Suprapubic skin (tissue), 4 donors: ENCODE measurements around the gene COL17A1. TPM values are rescaled to one million over a fixed set of nuclear protein-coding genes. Genes with fewer than 3 reads are reported as not detected.

Source experiments
- DNase-seq, 2 donors: peaks; one replicate each; pipeline ENCODE4 v3.0.0-alpha.2; 2019; ENCODE audit warnings: low spot score in 2 of 2
- H3K27ac ChIP-seq: fragments of 200-600 bp; sonication (generic); one replicate; pipeline ENCODE4 v1.5.1; 2019
- H3K27me3 ChIP-seq: fragments of 200-600 bp; sonication (generic); one replicate; pipeline ENCODE4 v1.5.1; 2019
- H3K36me3 ChIP-seq: fragments of 200-600 bp; sonication (generic); one replicate; pipeline ENCODE4 v1.5.1; 2019
- H3K4me1 ChIP-seq: fragments of 200-600 bp; sonication (generic); one replicate; pipeline ENCODE4 v1.5.1; 2019
- H3K4me3 ChIP-seq: fragments of 200-600 bp; sonication (generic); one replicate; pipeline ENCODE4 v1.5.1; 2019; ENCODE audit warnings: mild to moderate bottlenecking
- H3K9me3 ChIP-seq: fragments of 200-600 bp; sonication (generic); one replicate; pipeline ENCODE4 v1.5.1; 2019
- EP300 ChIP-seq: sonication (generic); formaldehyde crosslinking; IDR thresholded peaks from one replicate; pipeline ENCODE4 v1.6.1; 2017; ENCODE audit warnings: antibody characterized with exemption
- POLR2A ChIP-seq, 2 donors: fragments of 450-650 bp; IDR thresholded peaks; one replicate each; pipeline ENCODE4 v1.6.1; 2017; ENCODE audit warnings: antibody characterized with exemption in 2 of 2, mild to moderate bottlenecking in 2 of 2, moderate library complexity in 2 of 2
- POLR2AphosphoS5 ChIP-seq, 3 donors: sonication (generic); formaldehyde crosslinking; IDR thresholded peaks; one replicate each; pipeline ENCODE4 v1.6.1; 2017; ENCODE audit warnings: antibody characterized with exemption in 3 of 3
- WGBS: methylation state at CpG from one replicate; pipeline ENCODE4 v1.1.5; 2018; 5-methylcytosine and 5-hydroxymethylcytosine counted together
- total RNA-seq, 4 donors: library from RNA; depleted of rRNA; stranded (reverse); fragments of >200 nt; gene quantifications; one replicate each; pipeline ENCODE4 v1.1.0, GENCODE V29; 2016
- TF ChIP-seq, protein P1 (sequence below), 2 donors: fragments of 200-600 bp in 1 of 2; fragments of 450-650 bp in 1 of 2; sonication (generic) in 1 of 2; IDR thresholded peaks; one replicate each; pipeline ENCODE4 v1.5.1; 2016 to 2019; ENCODE audit warnings: antibody characterized with exemption in 2 of 2, mild to moderate bottlenecking in 1 of 2, moderate library complexity in 1 of 2

Gene COL17A1
- total RNA-seq, 4 donors from 2014 or later: 926 to 1,768 (median 1,374) TPM

GRCh38 chr10:104029521-104029860 is 56.2 kb downstream of the COL17A1 start:
- no peak for DNase-seq
- TF ChIP-seq POLR2A (IDR thresholded peaks at IDR 0.05): no peak
- TF ChIP-seq, protein P1, sequence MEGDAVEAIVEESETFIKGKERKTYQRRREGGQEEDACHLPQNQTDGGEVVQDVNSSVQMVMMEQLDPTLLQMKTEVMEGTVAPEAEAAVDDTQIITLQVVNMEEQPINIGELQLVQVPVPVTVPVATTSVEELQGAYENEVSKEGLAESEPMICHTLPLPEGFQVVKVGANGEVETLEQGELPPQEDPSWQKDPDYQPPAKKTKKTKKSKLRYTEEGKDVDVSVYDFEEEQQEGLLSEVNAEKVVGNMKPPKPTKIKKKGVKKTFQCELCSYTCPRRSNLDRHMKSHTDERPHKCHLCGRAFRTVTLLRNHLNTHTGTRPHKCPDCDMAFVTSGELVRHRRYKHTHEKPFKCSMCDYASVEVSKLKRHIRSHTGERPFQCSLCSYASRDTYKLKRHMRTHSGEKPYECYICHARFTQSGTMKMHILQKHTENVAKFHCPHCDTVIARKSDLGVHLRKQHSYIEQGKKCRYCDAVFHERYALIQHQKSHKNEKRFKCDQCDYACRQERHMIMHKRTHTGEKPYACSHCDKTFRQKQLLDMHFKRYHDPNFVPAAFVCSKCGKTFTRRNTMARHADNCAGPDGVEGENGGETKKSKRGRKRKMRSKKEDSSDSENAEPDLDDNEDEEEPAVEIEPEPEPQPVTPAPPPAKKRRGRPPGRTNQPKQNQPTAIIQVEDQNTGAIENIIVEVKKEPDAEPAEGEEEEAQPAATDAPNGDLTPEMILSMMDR (IDR thresholded peaks at IDR 0.05): no peak
- no peak for TF ChIP-seq POLR2AphosphoS5 (IDR thresholded peaks at IDR 0.05)
- no peak for TF ChIP-seq EP300
- WGBS: 30% methylated on average over 6 of the region's 6 CpGs
- Histone ChIP-seq H3K36me3 (peaks cover 63% of the 10 kb centered on the region), H3K4me3 (no peak overlapping the region), H3K4me1 (peaks cover 6% of the 10 kb centered on the region), H3K9me3 (no peaks in the 10 kb centered on the region), H3K27ac (no peak overlapping the region), H3K27me3 (no peaks in the 10 kb centered on the region)

GRCh38 chr10:104028823-104029520 is 56.7 kb downstream of the COL17A1 start:
- no peaks in the 10 kb centered on the region for H3K27me3 ChIP-seq
- H3K4me1 ChIP-seq: peaks cover 6% of the 10 kb centered on the region
- H3K4me3 ChIP-seq: no peak overlapping the region
- TF ChIP-seq POLR2AphosphoS5 (IDR thresholded peaks at IDR 0.05): no peak
- no peak for TF ChIP-seq EP300
- TF ChIP-seq, protein P1 (IDR thresholded peaks at IDR 0.05): no peak
- TF ChIP-seq POLR2A (IDR thresholded peaks at IDR 0.05): no peak
- H3K27ac ChIP-seq: no peak overlapping the region
- peaks cover 65% of the 10 kb centered on the region for H3K36me3 ChIP-seq
- WGBS: 41% methylated on average over 4 of the region's 4 CpGs
- no peak for DNase-seq
- H3K9me3 ChIP-seq: no peaks in the 10 kb centered on the region

- TF ChIP-seq, protein P1 (IDR thresholded peaks at IDR 0.05): peak in 1 of 2 donors; percentile 45
- TF ChIP-seq POLR2AphosphoS5 (IDR thresholded peaks at IDR 0.05): no peak
These were observed 57.5 kb downstream of the COL17A1 start for GRCh38 chr10:104028146-104028545.

GRCh38 chr10:104026762-104027161 is 58.9 kb downstream of the COL17A1 start:
- Histone ChIP-seq H3K4me1 (peaks cover 6% of the 10 kb centered on the region), H3K4me3 (no peak overlapping the region), H3K36me3 (peaks cover 65% of the 10 kb centered on the region), H3K27ac (no peak overlapping the region), H3K27me3 (no peaks in the 10 kb centered on the region), H3K9me3 (no peaks in the 10 kb centered on the region)
- 76% methylated on average over 2 of the region's 2 CpGs for WGBS
- TF ChIP-seq, protein P1 (IDR thresholded peaks at IDR 0.05): no peak
- no peak for TF ChIP-seq POLR2AphosphoS5 (IDR thresholded peaks at IDR 0.05)
- no peak for TF ChIP-seq EP300
- no peak for TF ChIP-seq POLR2A (IDR thresholded peaks at IDR 0.05)
- DNase-seq: no peak

More at GRCh38 chr10:104028146-104028545, 57.5 kb downstream of the COL17A1 start:
- Histone ChIP-seq H3K9me3 (no peaks in the 10 kb centered on the region), H3K36me3 (peaks cover 65% of the 10 kb centered on the region), H3K4me3 (no peak overlapping the region), H3K4me1 (peaks cover 6% of the 10 kb centered on the region), H3K27ac (no peak overlapping the region), H3K27me3 (no peaks in the 10 kb centered on the region)
- WGBS: 67% methylated on average over 6 of the region's 6 CpGs
- DNase-seq: no peak

DNA sequence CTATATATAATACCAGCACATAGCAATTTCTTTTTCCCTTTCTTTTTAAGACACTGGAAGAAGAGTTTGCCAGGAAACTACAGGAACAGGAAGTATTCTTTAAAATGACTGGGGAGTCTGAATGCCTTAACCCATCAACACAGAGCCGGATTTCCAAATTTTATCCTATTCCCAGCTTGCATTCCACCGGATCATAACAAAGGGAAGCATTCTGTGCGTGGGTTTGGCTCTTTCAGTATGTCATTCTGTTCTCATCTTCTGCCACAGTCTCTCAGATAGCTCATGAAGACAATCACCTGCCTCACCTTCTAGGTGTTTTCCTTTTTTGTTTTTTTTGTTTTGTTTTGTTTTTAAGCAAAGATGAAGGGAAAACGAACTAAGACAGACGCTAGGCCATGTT is 60.2 kb downstream of the COL17A1 start:
- 73% methylated on average over 5 of the region's 5 CpGs for WGBS
- H3K4me3 ChIP-seq: no peak overlapping the region
- H3K4me1 ChIP-seq: peaks cover 6% of the 10 kb centered on the region
- DNase-seq: no peak
- TF ChIP-seq POLR2AphosphoS5 (IDR thresholded peaks at IDR 0.05): no peak
- TF ChIP-seq, protein P1 (IDR thresholded peaks at IDR 0.05): no peak
- no peak for TF ChIP-seq POLR2A (IDR thresholded peaks at IDR 0.05)
- TF ChIP-seq EP300: no peak
- H3K36me3 ChIP-seq: peaks cover 66% of the 10 kb centered on the region
- no peaks in the 10 kb centered on the region for H3K27me3 ChIP-seq
- no peaks in the 10 kb centered on the region for H3K9me3 ChIP-seq
- no peak overlapping the region for H3K27ac ChIP-seq
